SH-SY5Y (cell line): ENCODE data around the gene GREB1L.

Experiments
- GATA2 ChIP-seq: IDR thresholded peaks from 2 replicates; pipeline ENCODE4 v1.6.1; 2011; ENCODE audit warnings: mild to moderate bottlenecking, low read depth, low read length
- GATA3 ChIP-seq: IDR thresholded peaks from 2 replicates; pipeline ENCODE4 v1.6.1; 2011; ENCODE audit warnings: low read depth, mild to moderate bottlenecking, low read length, moderate library complexity

The GREB1L gene

GRCh38 chr18:21313576-21313975 is 71.5 kb downstream of the GREB1L start:
- no peak for TF ChIP-seq GATA2
- TF ChIP-seq GATA3: no peak

- TF ChIP-seq GATA3 (no peak), GATA2 (no peak)
Observed at GRCh38 chr18:21314724-21315123, 72.7 kb downstream of the GREB1L start.

- no peak for TF ChIP-seq GATA3
- no peak for TF ChIP-seq GATA2
Observed at GRCh38 chr18:21315741-21316197, 73.7 kb downstream of the GREB1L start.

- TF ChIP-seq GATA3: no peak
Observed at GRCh38 chr18:21316296-21316695, 74.3 kb downstream of the GREB1L start.

- TF ChIP-seq GATA3 (no peak), GATA2 (no peak)
Observed at GRCh38 chr18:21321711-21322110, 79.7 kb downstream of the GREB1L start.

- TF ChIP-seq GATA3 (no peak), GATA2 (no peak)
Observed at GRCh38 chr18:21327101-21327500, 85.1 kb downstream of the GREB1L start.

- TF ChIP-seq GATA3 (no peak), GATA2 (no peak)
Observed at GRCh38 chr18:21330122-21330701, 88.2 kb downstream of the GREB1L start.

GRCh38 chr18:21331065-21331464 is 89.0 kb downstream of the GREB1L start:
- TF ChIP-seq GATA3 (no peak), GATA2 (no peak)

GRCh38 chr18:21335927-21336488 is 94.0 kb downstream of the GREB1L start:
- TF ChIP-seq GATA3 (no peak), GATA2 (no peak)

- no peak for TF ChIP-seq GATA3
- TF ChIP-seq GATA2: no peak
Observed at GRCh38 chr18:21336846-21337245, 94.8 kb downstream of the GREB1L start.

- TF ChIP-seq GATA2: no peak
- TF ChIP-seq GATA3: no peak
Observed at GRCh38 chr18:21341141-21341540, 99.1 kb downstream of the GREB1L start.

- no peak for TF ChIP-seq GATA2
- TF ChIP-seq GATA3: no peak
Observed at GRCh38 chr18:21342372-21342771, 100.3 kb downstream of the GREB1L start.

GRCh38 chr18:21344860-21345259 is 102.8 kb downstream of the GREB1L start:
- TF ChIP-seq GATA2 (no peak), GATA3 (no peak)

GRCh38 chr18:21345840-21346239 is 103.8 kb downstream of the GREB1L start:
- TF ChIP-seq GATA3: no peak
- TF ChIP-seq GATA2: no peak

- TF ChIP-seq GATA2: no peak
- no peak for TF ChIP-seq GATA3
Observed at GRCh38 chr18:21359746-21360145, 117.7 kb downstream of the GREB1L start.

GRCh38 chr18:21361307-21361880 is 119.4 kb downstream of the GREB1L start:
- TF ChIP-seq GATA3 (no peak), GATA2 (no peak)
